ENCODE data around the gene SEC14L1. TPM values are rescaled to one million over a fixed set of nuclear protein-coding genes. Genes with fewer than 3 reads are reported as not detected.

Gene SEC14L1
- polyA plus RNA-seq, 1 experiment, result 25.2 TPM

DNA sequence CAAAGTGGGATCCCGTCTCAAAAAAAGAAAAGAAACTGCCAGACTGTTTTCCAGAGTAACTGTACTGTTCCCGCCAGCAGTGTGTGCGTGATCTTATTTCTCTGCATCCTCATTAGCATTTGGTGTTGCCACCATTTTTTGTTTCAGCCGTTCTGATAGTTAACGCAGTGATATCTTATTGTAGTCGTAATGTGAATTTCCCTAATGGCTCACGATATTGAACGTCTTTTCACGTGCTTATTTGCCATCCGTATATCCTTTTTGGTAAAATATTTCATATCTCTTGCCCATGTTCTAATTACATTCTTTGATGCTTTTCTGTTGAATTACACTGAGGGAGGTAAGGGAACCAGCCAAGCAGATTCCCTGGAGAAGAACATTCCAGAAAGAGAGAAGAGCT lies 92.4 kb downstream of the SEC14L1 start:
- POLR2A ChIA-PET, result no interaction called here
- TF ChIP-seq, protein P1, sequence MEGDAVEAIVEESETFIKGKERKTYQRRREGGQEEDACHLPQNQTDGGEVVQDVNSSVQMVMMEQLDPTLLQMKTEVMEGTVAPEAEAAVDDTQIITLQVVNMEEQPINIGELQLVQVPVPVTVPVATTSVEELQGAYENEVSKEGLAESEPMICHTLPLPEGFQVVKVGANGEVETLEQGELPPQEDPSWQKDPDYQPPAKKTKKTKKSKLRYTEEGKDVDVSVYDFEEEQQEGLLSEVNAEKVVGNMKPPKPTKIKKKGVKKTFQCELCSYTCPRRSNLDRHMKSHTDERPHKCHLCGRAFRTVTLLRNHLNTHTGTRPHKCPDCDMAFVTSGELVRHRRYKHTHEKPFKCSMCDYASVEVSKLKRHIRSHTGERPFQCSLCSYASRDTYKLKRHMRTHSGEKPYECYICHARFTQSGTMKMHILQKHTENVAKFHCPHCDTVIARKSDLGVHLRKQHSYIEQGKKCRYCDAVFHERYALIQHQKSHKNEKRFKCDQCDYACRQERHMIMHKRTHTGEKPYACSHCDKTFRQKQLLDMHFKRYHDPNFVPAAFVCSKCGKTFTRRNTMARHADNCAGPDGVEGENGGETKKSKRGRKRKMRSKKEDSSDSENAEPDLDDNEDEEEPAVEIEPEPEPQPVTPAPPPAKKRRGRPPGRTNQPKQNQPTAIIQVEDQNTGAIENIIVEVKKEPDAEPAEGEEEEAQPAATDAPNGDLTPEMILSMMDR (IDR thresholded peaks at IDR 0.05; ENCODE audit: insufficient read depth, low read depth, low read length), result no peak
- Histone ChIP-seq H3K27me3 (ENCODE audit: control insufficient read depth, insufficient read depth, low read length) (no peaks in the 10 kb centered on the region), H3K4me3 (ENCODE audit: low read depth, low read length) (no peak overlapping the region), H3K36me3 (ENCODE audit: control insufficient read depth, insufficient read depth, low read length) (no peaks in the 10 kb centered on the region)
- CTCF ChIA-PET, result interaction anchor here (0.6 to 3.4 kb wide), 3 partner anchors 9 to 146 kb away, joined by 3 to 27 read pairs (median 5); no protein-coding TSS in a partner anchor
- DNase-seq (ENCODE audit: low read depth), result no peak

DNA sequence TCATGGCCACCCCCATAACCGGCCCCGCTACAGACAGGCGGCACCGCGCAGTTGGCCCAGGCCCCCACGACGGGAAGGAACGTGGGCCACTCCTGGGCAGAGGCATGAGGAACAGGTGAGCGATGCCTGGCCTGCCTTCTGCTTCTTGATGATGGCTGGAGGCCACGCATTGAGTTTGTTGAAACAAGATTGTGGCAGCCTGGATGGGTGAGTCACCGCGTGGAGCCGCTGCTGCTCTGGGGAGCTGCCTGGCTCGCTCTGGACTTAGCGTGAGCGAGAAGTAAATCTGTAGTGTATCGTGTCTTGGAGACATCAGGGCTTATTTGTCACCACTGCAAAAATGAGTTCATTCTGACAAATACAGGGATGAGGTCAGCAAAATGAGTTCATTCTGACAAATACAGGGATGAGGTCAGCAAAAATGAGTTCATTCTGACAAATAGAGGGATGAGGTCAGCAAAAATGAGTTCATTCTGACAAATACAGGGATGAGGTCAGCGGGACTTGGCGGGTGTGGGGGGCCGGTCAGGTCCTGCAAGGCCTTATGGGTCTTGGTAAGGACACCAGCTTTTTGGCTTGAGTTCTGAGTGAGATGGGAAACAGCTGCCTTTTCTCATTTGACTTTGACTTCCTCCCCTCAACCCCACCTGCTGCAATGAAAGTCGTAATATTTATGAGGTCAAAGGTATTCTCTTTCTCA lies 93.0 kb downstream of the SEC14L1 start:
- ChIA-PET CTCF (interaction anchor here (0.6 to 3.4 kb wide), 7 partner anchors 10 to 150 kb away, joined by 3 to 27 read pairs (median 4); no protein-coding TSS in a partner anchor), POLR2A (no interaction called here)
- Histone ChIP-seq H3K36me3 (ENCODE audit: control insufficient read depth, insufficient read depth, low read length) (no peaks in the 10 kb centered on the region), H3K4me3 (ENCODE audit: low read depth, low read length) (no peak overlapping the region), H3K27me3 (ENCODE audit: control insufficient read depth, insufficient read depth, low read length) (no peaks in the 10 kb centered on the region)
- no peak for DNase-seq (ENCODE audit: low read depth)
- TF ChIP-seq, protein P1 (IDR thresholded peaks at IDR 0.05; ENCODE audit: insufficient read depth, low read depth, low read length), result no peak

DNA sequence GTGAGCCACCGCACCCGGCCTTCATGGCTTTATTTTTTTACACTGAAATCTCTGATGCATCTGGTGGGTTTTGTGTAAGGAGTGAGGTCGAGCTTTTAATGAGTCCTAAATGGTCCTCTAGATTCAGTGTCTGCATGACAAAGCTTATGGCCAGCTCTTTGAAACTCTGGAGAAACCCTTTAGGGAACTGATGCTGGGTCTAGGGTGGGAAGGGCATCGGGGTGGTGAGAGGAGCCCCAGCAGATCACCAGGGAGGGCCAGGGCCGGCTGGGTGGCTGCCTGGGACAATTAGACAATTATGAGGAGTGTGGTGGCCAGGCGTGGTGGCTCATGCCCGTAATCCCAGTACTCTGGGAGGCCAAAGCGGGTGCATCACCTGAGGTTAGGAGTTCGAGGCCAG lies 93.9 kb downstream of the SEC14L1 start:
- ChIA-PET POLR2A (no interaction called here), CTCF (interaction anchor here (0.8 to 3.4 kb wide), 5 partner anchors 13 to 151 kb away, joined by 3 to 27 read pairs (median 5); no protein-coding TSS in a partner anchor)
- TF ChIP-seq, protein P1 (IDR thresholded peaks at IDR 0.05; ENCODE audit: insufficient read depth, low read depth, low read length), result no peak
- H3K4me3 ChIP-seq (ENCODE audit: low read depth, low read length), result no peak overlapping the region
- H3K36me3 ChIP-seq (ENCODE audit: control insufficient read depth, insufficient read depth, low read length), result no peaks in the 10 kb centered on the region
- DNase-seq (ENCODE audit: low read depth), result no peak
- H3K27me3 ChIP-seq (ENCODE audit: control insufficient read depth, insufficient read depth, low read length), result no peaks in the 10 kb centered on the region

DNA sequence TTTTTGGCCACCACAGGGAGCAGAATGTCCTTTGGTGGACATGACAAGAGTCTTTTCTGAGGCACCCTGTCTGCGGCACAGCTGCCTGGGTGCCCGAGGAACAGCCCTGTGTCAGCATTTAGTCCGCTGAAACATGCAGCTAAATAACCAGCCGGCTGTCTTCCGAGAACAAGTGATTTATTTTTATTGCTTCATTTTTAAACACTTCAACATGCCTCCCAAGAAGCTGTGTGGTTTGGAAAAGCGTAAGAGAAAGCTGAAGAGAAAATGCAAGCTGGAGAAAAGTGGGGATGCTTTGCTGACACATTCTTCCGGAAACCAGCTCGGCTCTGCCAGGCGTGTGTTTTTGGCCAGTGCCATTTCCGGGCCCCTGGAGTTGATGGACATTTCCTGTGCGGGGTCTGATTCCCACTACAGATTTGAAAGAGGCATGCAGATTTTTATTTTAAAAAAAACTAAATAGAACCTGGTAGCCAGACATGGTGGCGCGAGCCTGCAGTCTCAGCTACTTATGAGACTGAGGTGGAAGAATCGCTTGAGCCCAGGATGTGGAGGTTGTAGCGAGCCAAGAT lies 94.7 kb downstream of the SEC14L1 start:
- Histone ChIP-seq H3K27me3 (ENCODE audit: control insufficient read depth, insufficient read depth, low read length) (no peaks in the 10 kb centered on the region), H3K36me3 (ENCODE audit: control insufficient read depth, insufficient read depth, low read length) (no peaks in the 10 kb centered on the region), H3K4me3 (ENCODE audit: low read depth, low read length) (peak overlapping the region; percentile 20)
- TF ChIP-seq, protein P1 (IDR thresholded peaks at IDR 0.05; ENCODE audit: insufficient read depth, low read depth, low read length), result no peak
- peak; percentile 59 for DNase-seq (ENCODE audit: low read depth)
- ChIA-PET CTCF (interaction anchor here (0.8 to 3.4 kb wide), 4 partner anchors 12 to 152 kb away, joined by 3 to 27 read pairs (median 4); no protein-coding TSS in a partner anchor), POLR2A (interaction anchor here (0.7 kb wide), 1 partner anchor 94 kb away, joined by 3 read pairs; the partner anchor contains the start of gene SEC14L1)

DNA sequence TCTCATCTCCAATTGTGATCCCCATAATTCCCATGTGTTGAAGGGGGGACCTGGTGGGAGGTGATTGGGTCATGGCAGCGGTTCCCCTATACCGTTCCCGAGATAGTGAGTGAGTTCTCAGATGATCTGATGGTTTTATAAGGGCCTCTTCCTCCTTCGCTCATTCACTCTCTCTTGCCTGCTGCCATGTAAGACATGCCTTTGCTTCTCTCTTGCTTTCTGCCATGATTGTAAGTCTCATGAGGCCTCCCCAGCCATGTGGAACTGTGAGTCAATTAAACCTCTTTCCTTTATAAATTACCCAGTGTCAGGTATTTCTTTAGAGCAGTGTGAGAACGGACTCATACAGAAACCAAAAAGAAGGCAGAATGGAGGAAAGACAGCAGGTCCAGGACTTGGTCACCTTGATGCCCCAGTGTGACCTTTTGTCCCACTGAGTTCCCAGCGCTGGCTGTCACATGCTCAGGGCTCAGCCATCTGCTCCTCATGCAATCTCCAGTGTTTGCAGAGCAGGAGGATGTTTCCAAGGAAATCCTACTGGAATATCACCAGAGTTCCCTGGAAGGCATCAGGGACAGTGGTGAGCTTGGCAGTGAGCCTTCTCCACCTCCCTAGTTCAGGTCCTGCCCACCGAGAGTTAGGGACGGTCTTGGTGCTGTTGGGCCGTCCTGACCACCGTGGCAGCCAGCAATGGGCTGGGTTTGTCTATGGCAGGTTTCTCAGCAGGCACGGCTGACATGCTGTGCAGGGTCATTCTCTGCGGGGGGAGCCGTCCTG lies 96.7 kb downstream of the SEC14L1 start:
- Histone ChIP-seq H3K4me3 (ENCODE audit: low read depth, low read length) (no peak overlapping the region), H3K36me3 (ENCODE audit: control insufficient read depth, insufficient read depth, low read length) (no peaks in the 10 kb centered on the region), H3K27me3 (ENCODE audit: control insufficient read depth, insufficient read depth, low read length) (no peaks in the 10 kb centered on the region)
- no peak for DNase-seq (ENCODE audit: low read depth)
- CTCF ChIA-PET, result interaction anchor here (1.0 to 1.3 kb wide), 2 partner anchors 10 to 103 kb away, joined by 5 read pairs; no protein-coding TSS in a partner anchor
- POLR2A ChIA-PET, result no interaction called here
- TF ChIP-seq, protein P1 (IDR thresholded peaks at IDR 0.05; ENCODE audit: insufficient read depth, low read depth, low read length), result no peak
